ENCODE results near the gene NMUR1. TPM values are rescaled to one million over a fixed set of nuclear protein-coding genes. Genes with fewer than 3 reads are reported as not detected.
"Not testable (repeated sequence)": the region's sequence is repeated elsewhere in the genome, so short reads cannot be mapped to it uniquely, and the experiment has no call there.

NMUR1 gene, protein sequence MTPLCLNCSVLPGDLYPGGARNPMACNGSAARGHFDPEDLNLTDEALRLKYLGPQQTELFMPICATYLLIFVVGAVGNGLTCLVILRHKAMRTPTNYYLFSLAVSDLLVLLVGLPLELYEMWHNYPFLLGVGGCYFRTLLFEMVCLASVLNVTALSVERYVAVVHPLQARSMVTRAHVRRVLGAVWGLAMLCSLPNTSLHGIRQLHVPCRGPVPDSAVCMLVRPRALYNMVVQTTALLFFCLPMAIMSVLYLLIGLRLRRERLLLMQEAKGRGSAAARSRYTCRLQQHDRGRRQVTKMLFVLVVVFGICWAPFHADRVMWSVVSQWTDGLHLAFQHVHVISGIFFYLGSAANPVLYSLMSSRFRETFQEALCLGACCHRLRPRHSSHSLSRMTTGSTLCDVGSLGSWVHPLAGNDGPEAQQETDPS
- polyA plus RNA-seq (2012; ENCODE audit: missing spikeins) = 0.19 TPM

DNA sequence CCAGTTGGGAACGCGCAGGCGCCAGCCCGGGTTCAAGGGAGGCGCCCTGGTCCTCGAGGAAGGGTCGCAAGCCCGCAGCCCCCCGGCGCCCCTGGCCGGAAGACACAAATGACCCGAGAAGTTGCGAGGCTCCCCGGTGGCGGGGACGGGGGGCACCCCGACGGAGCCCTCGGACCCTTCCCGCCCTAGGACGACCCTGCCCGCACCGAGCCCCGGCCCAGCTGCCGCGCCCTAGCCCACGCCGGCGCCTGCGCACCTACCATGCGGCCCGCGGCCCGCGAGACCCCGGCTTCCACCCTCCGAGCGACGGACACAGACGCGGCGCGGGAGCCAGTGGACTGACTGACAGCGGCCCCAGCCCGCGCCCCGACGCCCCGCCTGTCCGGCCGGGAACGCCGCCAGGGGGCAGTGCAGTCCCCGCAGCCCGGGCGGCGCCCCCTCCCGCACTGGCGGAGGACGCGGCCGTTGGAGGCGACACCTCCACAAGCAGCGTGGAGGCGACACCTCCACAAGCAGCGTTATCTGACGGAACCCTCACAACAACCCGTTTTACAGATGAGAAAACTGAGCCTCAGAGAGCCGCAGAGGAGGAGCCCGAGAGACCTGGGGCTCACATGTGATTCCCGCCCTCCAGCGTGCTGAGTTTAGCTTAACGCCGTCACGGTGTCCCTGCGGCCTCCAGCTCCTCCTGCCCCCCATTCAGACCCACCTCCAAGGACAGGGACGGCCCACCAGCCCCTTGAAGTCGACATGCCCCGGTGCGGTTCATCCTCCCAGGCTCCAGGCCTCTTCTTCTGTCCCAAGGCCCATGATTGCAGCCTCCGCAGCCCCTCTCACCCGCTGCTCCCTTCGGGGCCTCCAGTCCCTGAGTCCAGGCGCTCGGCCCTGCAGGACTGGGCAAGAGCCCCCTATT, at the start of gene NMUR1:
Gene NMUR1, minus strand, starts transcription at position 347 of the 913 bp plus-strand sequence. Its CDS starts 84 bp downstream, at position 263.
- TF ChIP-seq POLR2AphosphoS5 (IDR thresholded peaks at IDR 0.05; ENCODE audit: low read depth, low read length) (no peak), POLR2A (IDR thresholded peaks at IDR 0.05; ENCODE audit: low read depth, low read length) (no peak), TAF1 (IDR thresholded peaks at IDR 0.05; ENCODE audit: borderline replicate concordance, low read depth, low read length) (no peak)
- DNase-seq (ENCODE audit: insufficient read length) = peak; percentile 82
- peak; percentile 97 for FAIRE-seq

DNA sequence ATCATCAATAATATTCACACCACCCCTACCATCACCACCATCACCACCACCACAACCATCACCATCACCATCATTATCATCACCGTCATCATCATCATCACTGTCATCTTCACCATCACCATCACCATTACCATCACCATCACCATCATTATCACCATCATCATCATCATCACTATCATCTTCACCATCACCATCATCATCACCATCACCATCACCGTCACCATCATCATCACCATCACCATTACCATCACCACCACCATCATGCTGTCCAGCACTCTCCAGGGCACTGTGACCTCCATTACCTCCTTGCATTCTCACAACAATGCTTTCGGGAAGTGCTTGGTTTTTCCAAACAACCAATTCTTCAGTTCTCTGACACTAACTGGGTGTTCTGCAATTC, 49.3 kb upstream of the NMUR1 start:
- TF ChIP-seq POLR2A (IDR thresholded peaks at IDR 0.05; ENCODE audit: low read depth, low read length) (no peak), TAF1 (IDR thresholded peaks at IDR 0.05; ENCODE audit: borderline replicate concordance, low read depth, low read length) (no peak), POLR2AphosphoS5 (IDR thresholded peaks at IDR 0.05; ENCODE audit: low read depth, low read length) (no peak)
- DNase-seq (ENCODE audit: insufficient read length) (no peak), FAIRE-seq (peak; percentile 53)

GRCh38 chr2:231578655-231579054, 48.4 kb upstream of the NMUR1 start:
- DNase-seq (ENCODE audit: insufficient read length); FAIRE-seq: not testable (repeated sequence)

GRCh38 chr2:231576465-231576864, 46.2 kb upstream of the NMUR1 start:
- FAIRE-seq (no peak), DNase-seq (ENCODE audit: insufficient read length) (no peak)
- TF ChIP-seq POLR2A (IDR thresholded peaks at IDR 0.05; ENCODE audit: low read depth, low read length) (no peak), TAF1 (IDR thresholded peaks at IDR 0.05; ENCODE audit: borderline replicate concordance, low read depth, low read length) (no peak), POLR2AphosphoS5 (IDR thresholded peaks at IDR 0.05; ENCODE audit: low read depth, low read length) (no peak)

- DNase-seq (ENCODE audit: insufficient read length) = no peak
- TF ChIP-seq POLR2A (IDR thresholded peaks at IDR 0.05; ENCODE audit: low read depth, low read length) = no peak
- no peak for TF ChIP-seq TAF1 (IDR thresholded peaks at IDR 0.05; ENCODE audit: borderline replicate concordance, low read depth, low read length)
- no peak for TF ChIP-seq POLR2AphosphoS5 (IDR thresholded peaks at IDR 0.05; ENCODE audit: low read depth, low read length)
These were observed 45.5 kb upstream of the NMUR1 start for GRCh38 chr2:231575612-231576256.

DNA sequence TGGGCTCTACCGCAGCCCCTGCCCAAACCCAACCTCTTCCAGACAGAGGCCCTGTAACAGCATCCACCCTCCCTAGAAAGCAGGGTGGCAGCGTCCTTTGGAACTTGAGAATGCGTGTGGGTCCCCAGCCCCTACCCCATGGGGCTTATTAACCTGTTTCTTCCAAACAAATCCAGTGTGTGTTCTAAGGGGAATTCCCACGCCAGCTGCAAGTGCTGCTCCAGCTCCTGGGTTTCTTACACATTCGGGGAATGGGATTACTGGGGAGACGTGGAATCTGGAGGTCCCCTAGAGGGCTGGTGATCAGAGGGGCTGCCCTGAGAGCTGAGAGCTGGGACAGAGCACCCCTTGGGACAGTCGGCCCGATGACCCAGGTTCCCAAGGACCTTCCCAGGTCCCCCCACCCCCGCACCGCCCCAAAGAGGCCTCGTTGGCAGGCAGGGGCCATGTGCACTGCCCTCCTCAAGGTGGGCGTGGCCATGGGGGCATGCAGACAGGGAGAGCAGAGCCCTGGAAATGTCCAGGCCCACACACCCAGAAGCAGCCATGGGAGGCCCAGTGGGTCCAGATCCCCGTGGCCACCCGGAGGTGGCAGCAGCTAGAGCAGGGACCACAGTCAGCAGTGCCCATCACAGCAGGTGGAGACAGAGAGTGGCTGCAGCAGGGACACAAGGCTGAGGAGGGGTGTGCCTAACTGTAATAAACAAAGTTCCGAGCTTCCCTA, 43.6 kb upstream of the NMUR1 start:
- FAIRE-seq (no peak), DNase-seq (ENCODE audit: insufficient read length) (no peak)
- TF ChIP-seq TAF1 (IDR thresholded peaks at IDR 0.05; ENCODE audit: borderline replicate concordance, low read depth, low read length) = no peak

More at GRCh38 chr2:231575612-231576256, 45.5 kb upstream of the NMUR1 start:
- no peak for FAIRE-seq

DNA sequence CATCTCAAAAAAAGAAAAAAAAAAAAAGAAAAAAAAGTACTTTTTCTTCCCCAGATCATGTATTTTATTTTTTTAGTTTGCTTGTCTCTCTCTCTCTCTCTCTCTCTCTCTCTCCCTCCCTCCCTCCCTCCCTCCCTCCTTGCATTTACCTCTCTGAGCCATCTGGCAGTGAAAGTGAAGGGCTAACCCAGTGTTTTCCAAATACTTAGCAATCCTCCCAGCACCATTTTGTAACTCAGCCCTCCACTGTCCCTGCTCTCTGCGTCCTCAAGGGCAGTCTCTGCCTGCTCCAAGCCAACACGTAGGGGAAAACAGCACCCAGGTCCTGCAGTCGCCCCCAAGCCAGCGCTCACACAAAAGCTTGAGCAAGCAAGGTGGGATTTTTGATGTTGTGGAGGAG, 42.9 kb upstream of the NMUR1 start:
- TF ChIP-seq TAF1 (IDR thresholded peaks at IDR 0.05; ENCODE audit: borderline replicate concordance, low read depth, low read length) (no peak), POLR2A (IDR thresholded peaks at IDR 0.05; ENCODE audit: low read depth, low read length) (no peak), POLR2AphosphoS5 (IDR thresholded peaks at IDR 0.05; ENCODE audit: low read depth, low read length) (no peak)
- FAIRE-seq (no peak), DNase-seq (ENCODE audit: insufficient read length) (no peak)

- DNase-seq (ENCODE audit: insufficient read length) (no peak), FAIRE-seq (no peak)
- TF ChIP-seq POLR2AphosphoS5 (IDR thresholded peaks at IDR 0.05; ENCODE audit: low read depth, low read length) (no peak), TAF1 (IDR thresholded peaks at IDR 0.05; ENCODE audit: borderline replicate concordance, low read depth, low read length) (no peak), POLR2A (IDR thresholded peaks at IDR 0.05; ENCODE audit: low read depth, low read length) (no peak)
These were observed 41.5 kb upstream of the NMUR1 start for GRCh38 chr2:231571661-231572191.

DNA sequence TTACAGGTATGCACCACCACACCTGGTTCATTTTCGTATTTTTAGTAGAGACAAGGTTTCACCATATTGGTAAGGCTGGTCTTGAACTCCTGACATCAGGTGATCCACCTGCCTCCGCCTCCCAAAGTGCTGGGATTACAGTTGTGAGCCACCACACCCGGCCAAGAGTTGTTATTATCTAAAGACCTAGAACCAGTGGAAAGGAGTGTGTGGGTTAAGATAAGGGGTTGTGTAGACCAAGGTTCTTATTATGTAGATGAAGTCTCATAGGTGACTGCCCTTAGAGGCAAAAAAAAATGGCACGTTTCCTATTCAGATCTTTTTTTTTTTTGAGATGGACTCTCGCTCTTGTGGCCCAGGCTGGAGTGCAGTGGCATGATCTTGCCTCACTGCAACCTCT, 40.7 kb upstream of the NMUR1 start:
- FAIRE-seq = not testable (repeated sequence)

DNA sequence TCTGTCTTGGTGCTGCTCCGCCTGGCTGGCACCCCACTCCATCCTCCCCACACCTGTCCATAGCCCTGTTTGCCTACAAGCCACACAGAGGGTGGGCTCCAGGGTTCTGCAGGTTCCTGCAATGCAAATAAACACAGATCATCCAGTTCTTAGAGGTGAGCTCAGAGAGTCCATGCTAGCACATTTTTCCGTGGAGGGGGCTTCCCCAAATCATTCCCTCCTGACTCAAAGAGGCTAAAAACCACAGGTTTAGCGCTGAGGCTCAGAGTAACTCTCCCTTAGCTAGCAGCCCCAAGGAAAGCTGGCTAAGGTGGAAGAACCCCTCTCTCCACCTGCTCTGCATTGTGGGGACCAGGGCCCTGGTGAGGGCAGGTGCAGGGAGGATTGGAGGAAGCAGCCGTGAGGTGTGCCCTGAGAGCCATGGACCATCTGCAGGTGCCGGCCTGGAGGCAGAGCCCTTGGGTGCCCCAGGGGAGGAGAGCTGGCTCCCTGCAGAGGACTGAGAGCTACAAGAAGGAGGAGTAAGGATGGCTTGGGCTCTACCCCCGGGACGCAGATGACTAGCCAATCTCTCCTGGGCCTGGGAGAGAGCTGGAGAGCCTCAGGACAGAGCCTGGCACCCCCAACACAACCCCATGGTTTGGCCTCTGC, 38.7 kb upstream of the NMUR1 start:
- DNase-seq (ENCODE audit: insufficient read length) (no peak), FAIRE-seq (peak; percentile 5)
- TF ChIP-seq POLR2AphosphoS5 (IDR thresholded peaks at IDR 0.05; ENCODE audit: low read depth, low read length) (no peak), TAF1 (IDR thresholded peaks at IDR 0.05; ENCODE audit: borderline replicate concordance, low read depth, low read length) (no peak), POLR2A (IDR thresholded peaks at IDR 0.05; ENCODE audit: low read depth, low read length) (no peak)

More for the DNA sequence above, 40.7 kb upstream of the NMUR1 start:
- DNase-seq (ENCODE audit: insufficient read length) = not testable (repeated sequence)
